Upper lobe of left lung (tissue), 6 donors: ENCODE measurements around the gene CDHR3. TPM values are rescaled to one million over a fixed set of nuclear protein-coding genes. Genes with fewer than 3 reads are reported as not detected.

ENCODE experiments used
- ATAC-seq, 2 donors: fragments of 200-7000 bp; cut with Tn5 transposase; one replicate each; pipeline ENCODE4 v1.9.1; 2022; ENCODE audit warnings: mild to moderate bottlenecking in 2 of 2, moderate library complexity in 2 of 2; ENCODE audit not compliant: low FRiP score in 2 of 2
- DNase-seq, 2 donors: peaks; one replicate each; pipeline ENCODE4 v3.0.0-alpha.2; 2019 to 2020
- H3K27ac ChIP-seq, 4 donors: fragments of 200-600 bp; sonication (generic); one replicate each; pipeline ENCODE4 v1.5.1; 2016 to 2019
- H3K27me3 ChIP-seq, 4 donors: fragments of 200-600 bp; sonication (generic); one replicate each; pipeline ENCODE4 v1.5.1; 2017 to 2019
- H3K36me3 ChIP-seq, 4 donors: fragments of 200-600 bp; sonication (generic); one replicate each; pipeline ENCODE4 v1.5.1; 2016 to 2019
- H3K4me1 ChIP-seq, 4 donors: fragments of 200-600 bp; sonication (generic); one replicate each; pipeline ENCODE4 v1.5.1; 2018 to 2019
- H3K4me3 ChIP-seq, 4 donors: fragments of 200-600 bp; sonication (generic); one replicate each; pipeline ENCODE4 v1.5.1; 2017 to 2019; ENCODE audit warnings: mild to moderate bottlenecking in 2 of 4, moderate library complexity in 1 of 4
- H3K9me3 ChIP-seq, 4 donors: fragments of 200-600 bp; sonication (generic); one replicate each; pipeline ENCODE4 v1.5.1; 2018 to 2019
- CTCF ChIP-seq, 6 experiments: fragments of 450-650 bp in 4 of 6; fragments of 200-600 bp in 2 of 6; sonication (generic) in 2 of 6; IDR thresholded peaks; one replicate each; pipeline ENCODE4 v1.5.1; 2016 to 2019; ENCODE audit warnings: antibody characterized with exemption in 6 of 6
- EP300 ChIP-seq, 4 donors: sonication (generic); formaldehyde crosslinking; IDR thresholded peaks; one replicate each; pipeline ENCODE4 v1.5.1; 2017; ENCODE audit warnings: antibody characterized with exemption in 4 of 4, control low read depth in 2 of 4
- POLR2A ChIP-seq, 4 donors: fragments of 450-650 bp; IDR thresholded peaks; one replicate each; pipeline ENCODE4 v1.5.1; 2016 to 2017; ENCODE audit warnings: antibody characterized with exemption in 4 of 4, mild to moderate bottlenecking in 2 of 4
- POLR2AphosphoS5 ChIP-seq, 2 donors: sonication (generic); formaldehyde crosslinking; IDR thresholded peaks; one replicate each; pipeline ENCODE4 v1.5.1; 2017; ENCODE audit warnings: antibody characterized with exemption in 2 of 2
- WGBS, 2 donors: methylation state at CpG; one replicate each; pipeline ENCODE4 v1.1.5; 2017 to 2018; 5-methylcytosine and 5-hydroxymethylcytosine counted together
- total RNA-seq, 6 donors: library from RNA; depleted of rRNA in 4 of 6; stranded (reverse); fragments of >200 nt in 4 of 6; gene quantifications; one replicate each; pipeline versions ENCODE4 v1.1.0 to v1.2.1, GENCODE V29; 2016 to 2021
- donor health status: DM: no; HTN: no; CAD: no; lungs with moderate emphysema.
- donor health status: DM: no; HTN: yes; CAD: no; lungs with severe emphysema.

Gene CDHR3
- total RNA-seq, 6 donors from 2014 or later = 2.6 to 148 (median 32.8) TPM

- H3K4me3 ChIP-seq = no peak overlapping the region
- H3K36me3 ChIP-seq = no peaks in the 10 kb centered on the region
- no peaks in the 10 kb centered on the region for H3K27me3 ChIP-seq
- H3K4me1 ChIP-seq = peaks cover 29 to 39% (median 35%) of the 10 kb centered on the region in 4 donors
- TF ChIP-seq CTCF (IDR thresholded peaks at IDR 0.05) (no peak), EP300 (IDR thresholded peaks at IDR 0.05) (no peak), POLR2AphosphoS5 (IDR thresholded peaks at IDR 0.05) (no peak), POLR2A (IDR thresholded peaks at IDR 0.05) (no peak)
- ATAC-seq (peak in 1 of 2 donors; percentile 59), DNase-seq (peak in 1 of 2 donors; percentile 49)
- peak overlapping the region; percentile 76 to 86 (median 80) for H3K27ac ChIP-seq
- WGBS, 2 donors = 12 to 19% methylated on average over 9 of the region's 9 CpGs
- H3K9me3 ChIP-seq = no peaks in the 10 kb centered on the region
Observed at GRCh38 chr7:106071999-106072714, 109.1 kb downstream of the CDHR3 start.

GRCh38 chr7:106072715-106073091 lies 109.6 kb downstream of the CDHR3 start:
- TF ChIP-seq CTCF (IDR thresholded peaks at IDR 0.05) = no peak
- no peak for TF ChIP-seq POLR2AphosphoS5 (IDR thresholded peaks at IDR 0.05)
- TF ChIP-seq EP300 (IDR thresholded peaks at IDR 0.05) = no peak
- no peak for TF ChIP-seq POLR2A (IDR thresholded peaks at IDR 0.05)
- 61 to 62% methylated on average over 4 of the region's 4 CpGs for WGBS, 2 donors
- peaks cover 29 to 39% (median 35%) of the 10 kb centered on the region in 4 donors for H3K4me1 ChIP-seq

GRCh38 chr7:106073701-106074100 lies 110.6 kb downstream of the CDHR3 start:
- H3K27me3 ChIP-seq = no peaks in the 10 kb centered on the region
- WGBS, 2 donors = 86 to 95% methylated on average over 3 of the region's 3 CpGs
- H3K9me3 ChIP-seq = no peaks in the 10 kb centered on the region
- ATAC-seq = no peak
- H3K4me1 ChIP-seq = peaks cover 29 to 39% (median 35%) of the 10 kb centered on the region in 4 donors
- no peak overlapping the region for H3K27ac ChIP-seq
- no peak overlapping the region for H3K4me3 ChIP-seq
- TF ChIP-seq EP300 (IDR thresholded peaks at IDR 0.05) = no peak
- TF ChIP-seq CTCF (IDR thresholded peaks at IDR 0.05) = no peak
- no peak for TF ChIP-seq POLR2A (IDR thresholded peaks at IDR 0.05)
- no peak for TF ChIP-seq POLR2AphosphoS5 (IDR thresholded peaks at IDR 0.05)
- H3K36me3 ChIP-seq = no peaks in the 10 kb centered on the region
- DNase-seq = no peak

More at GRCh38 chr7:106072715-106073091, 109.6 kb downstream of the CDHR3 start:
- Histone ChIP-seq H3K27me3 (no peaks in the 10 kb centered on the region), H3K27ac (peak overlapping the region; percentile 76 to 86 (median 80)), H3K9me3 (no peaks in the 10 kb centered on the region), H3K4me3 (no peak overlapping the region), H3K36me3 (no peaks in the 10 kb centered on the region)
- ATAC-seq (no peak), DNase-seq (no peak)

GRCh38 chr7:106074257-106074656 lies 111.2 kb downstream of the CDHR3 start:
- no peak for DNase-seq
- no peak for ATAC-seq

More at GRCh38 chr7:106074257-106074656, 111.2 kb downstream of the CDHR3 start:
- TF ChIP-seq POLR2A (IDR thresholded peaks at IDR 0.05) (no peak), POLR2AphosphoS5 (IDR thresholded peaks at IDR 0.05) (no peak), EP300 (IDR thresholded peaks at IDR 0.05) (no peak), CTCF (IDR thresholded peaks at IDR 0.05) (no peak)
- Histone ChIP-seq H3K27me3 (no peaks in the 10 kb centered on the region), H3K27ac (no peak overlapping the region), H3K36me3 (no peaks in the 10 kb centered on the region), H3K4me3 (no peak overlapping the region), H3K4me1 (peaks cover 29 to 39% (median 35%) of the 10 kb centered on the region in 4 donors), H3K9me3 (no peaks in the 10 kb centered on the region)
- WGBS, 2 donors = 81 to 83% methylated on average over 8 to 9 of the region's 9 CpGs
